Neural cell (in vitro differentiated cells): ENCODE data around the gene APLF. TPM values are rescaled to one million over a fixed set of nuclear protein-coding genes. Genes with fewer than 3 reads are reported as not detected.
A peak's percentile ranks its signal among the peaks of the same experiment; 100 is the strongest.

Experiments
- H2AFZ ChIP-seq: fragments of 200-600, 300-800 bp; sonication (generic), shearing (Covaris generic); 2 replicates; pipeline ENCODE4 v1.6.0; 2014; ENCODE audit warnings: low read depth, mild to moderate bottlenecking, antibody characterized with exemption, low read length, moderate library complexity
- H3F3A ChIP-seq: fragments of 200-600 bp; shearing (Covaris generic); 2 replicates; pipeline ENCODE4 v1.6.1; 2016; ENCODE audit warnings: mild to moderate bottlenecking, moderate library complexity, mixed read lengths, antibody characterized with exemption, low read length; ENCODE audit not compliant: insufficient read depth, poor library complexity, severe bottlenecking
- H3K27ac ChIP-seq: fragments of 200-600, 300-800 bp; sonication (generic), shearing (Covaris generic); 2 replicates; pipeline ENCODE4 v1.5.1; 2014; ENCODE audit warnings: mild to moderate bottlenecking, low read length, moderate library complexity
- H3K27me3 ChIP-seq: fragments of 300-800, 200-600 bp; sonication (generic), shearing (Covaris generic); 2 replicates; pipeline ENCODE4 v1.6.0; 2014; ENCODE audit warnings: mild to moderate bottlenecking, low read depth, low read length, moderate library complexity; ENCODE audit not compliant: insufficient read depth
- H3K36me3 ChIP-seq: fragments of 300-800, 200-600 bp; sonication (generic), shearing (Covaris generic); 2 replicates; pipeline ENCODE4 v1.5.1; 2014; ENCODE audit warnings: mild to moderate bottlenecking, antibody characterized with exemption, low read length, moderate library complexity; ENCODE audit not compliant: insufficient read depth
- H3K4me2 ChIP-seq: fragments of 300-800, 200-600 bp; sonication (generic), shearing (Covaris generic); 2 replicates; pipeline ENCODE4 v1.6.0; 2014; ENCODE audit warnings: mild to moderate bottlenecking, low read length
- H3K4me3 ChIP-seq: fragments of 300-800, 200-600 bp; sonication (generic), shearing (Covaris generic); 2 replicates; pipeline ENCODE4 v1.5.1; 2014; ENCODE audit warnings: mild to moderate bottlenecking, low read length, moderate library complexity
- H3K79me2 ChIP-seq: fragments of 200-600 bp; shearing (Covaris generic); replicated peaks from 2 replicates; pipeline ENCODE4 v1.6.0; 2014; ENCODE audit warnings: mild to moderate bottlenecking, low read length, moderate library complexity; ENCODE audit not compliant: insufficient read depth
- H3K9ac ChIP-seq: fragments of 300-800, 200-600 bp; sonication (generic), shearing (Covaris generic); 2 replicates; pipeline ENCODE4 v1.6.1; 2016; ENCODE audit warnings: mild to moderate bottlenecking, low read length, mixed read lengths
- H3K9me2 ChIP-seq: fragments of 200-600 bp; shearing (Covaris generic); 2 replicates; pipeline ENCODE4 v1.6.1; 2016; ENCODE audit warnings: mild to moderate bottlenecking, low read length, mixed read lengths; ENCODE audit not compliant: insufficient read depth
- H3K9me3 ChIP-seq: fragments of 200-600, 300-800 bp; sonication (generic), shearing (Covaris generic); 2 replicates; pipeline ENCODE4 v1.6.1; 2016; ENCODE audit warnings: mild to moderate bottlenecking, mixed run types, low read length, moderate library complexity, mixed read lengths
- H4K20me1 ChIP-seq: fragments of 200-600 bp; shearing (Covaris generic); 2 replicates; pipeline ENCODE4 v1.6.1; 2016; ENCODE audit warnings: mild to moderate bottlenecking, mixed run types; ENCODE audit not compliant: insufficient read depth
- EP300 ChIP-seq: fragments of 450-650 bp; conservative IDR thresholded peaks from 2 replicates; pipeline ENCODE4 v1.6.1; 2014; ENCODE audit warnings: antibody characterized with exemption, mild to moderate bottlenecking, moderate library complexity; ENCODE audit not compliant: poor library complexity, severe bottlenecking
- EZH2 ChIP-seq: fragments of 200-600, 300-800 bp; shearing (Covaris generic), sonication (generic); IDR thresholded peaks from 2 replicates; pipeline ENCODE4 v1.6.1; 2014; ENCODE audit warnings: antibody characterized with exemption, low read length, borderline replicate concordance, mild to moderate bottlenecking; ENCODE audit not compliant: insufficient read depth, poor library complexity, severe bottlenecking
- MXI1 ChIP-seq: fragments of 450-650 bp; conservative IDR thresholded peaks from 2 replicates; pipeline ENCODE4 v1.6.1; 2014; ENCODE audit warnings: antibody characterized with exemption, mild to moderate bottlenecking; ENCODE audit not compliant: poor library complexity, severe bottlenecking
- POLR2AphosphoS5 ChIP-seq: IDR thresholded peaks from 2 replicates; pipeline ENCODE4 v1.6.1; 2012
- RAD21 ChIP-seq: fragments of 450-650 bp; conservative IDR thresholded peaks from 2 replicates; pipeline ENCODE4 v1.6.1; 2014; ENCODE audit warnings: antibody characterized with exemption, mild to moderate bottlenecking, moderate library complexity
- SMC3 ChIP-seq: fragments of 450-650 bp; conservative IDR thresholded peaks from 2 replicates; pipeline ENCODE4 v1.6.1; 2014; ENCODE audit warnings: antibody characterized with exemption, mild to moderate bottlenecking, moderate library complexity; ENCODE audit not compliant: poor library complexity
- TAF1 ChIP-seq: IDR thresholded peaks from 2 replicates; pipeline ENCODE4 v1.6.1; 2012; ENCODE audit warnings: low read depth
- polyA plus RNA-seq: library from polyadenylated mRNA; depleted of rRNA; stranded (reverse); fragments of >200 nt; gene quantifications from 2 replicates; pipeline ENCODE4 v1.2.3, GENCODE V29; 2014
- TF ChIP-seq, protein P1 (sequence below): fragments of 450-650 bp; IDR thresholded peaks from 2 replicates; pipeline ENCODE4 v1.5.1; 2014; ENCODE audit warnings: antibody characterized with exemption, mild to moderate bottlenecking, moderate library complexity; ENCODE audit not compliant: poor library complexity, severe bottlenecking
- TF ChIP-seq, protein P2 (sequence below): IDR thresholded peaks from 2 replicates; pipeline ENCODE4 v1.6.1; 2012; ENCODE audit warnings: borderline replicate concordance

APLF gene
- polyA plus RNA-seq, 1 donor from 2014 or later, result 0.45 TPM

DNA sequence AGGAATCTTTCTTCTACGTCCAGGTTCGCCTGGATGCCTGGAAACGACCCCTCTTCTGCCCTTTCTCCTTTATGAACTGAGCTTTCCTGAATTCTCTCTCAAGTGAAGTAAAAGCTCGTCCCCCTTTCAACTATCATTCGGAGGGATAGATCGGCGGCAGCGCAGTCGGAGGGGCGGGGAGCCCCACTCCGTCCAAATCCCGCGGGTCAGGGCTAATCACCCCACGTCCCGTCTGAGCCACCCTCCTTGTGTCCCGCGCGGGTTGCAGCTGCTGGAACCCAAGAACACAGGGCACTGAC, 658 bp upstream of the APLF start:
- Histone ChIP-seq H3K79me2 (no peaks in the 10 kb centered on the region), H3K27me3 (no peaks in the 10 kb centered on the region), H2AFZ (peak overlapping the region; percentile 100), H3F3A (no peaks in the 10 kb centered on the region), H3K36me3 (no peaks in the 10 kb centered on the region), H3K4me3 (peak overlapping the region; percentile 93), H3K4me2 (peak overlapping the region; percentile 93), H4K20me1 (no peaks in the 10 kb centered on the region), H3K9ac (peak overlapping the region; percentile 77), H3K9me3 (no peaks in the 10 kb centered on the region), H3K9me2 (no peaks in the 10 kb centered on the region), H3K27ac (peak overlapping the region; percentile 56)
- no peak for TF ChIP-seq EP300
- TF ChIP-seq, protein P1, sequence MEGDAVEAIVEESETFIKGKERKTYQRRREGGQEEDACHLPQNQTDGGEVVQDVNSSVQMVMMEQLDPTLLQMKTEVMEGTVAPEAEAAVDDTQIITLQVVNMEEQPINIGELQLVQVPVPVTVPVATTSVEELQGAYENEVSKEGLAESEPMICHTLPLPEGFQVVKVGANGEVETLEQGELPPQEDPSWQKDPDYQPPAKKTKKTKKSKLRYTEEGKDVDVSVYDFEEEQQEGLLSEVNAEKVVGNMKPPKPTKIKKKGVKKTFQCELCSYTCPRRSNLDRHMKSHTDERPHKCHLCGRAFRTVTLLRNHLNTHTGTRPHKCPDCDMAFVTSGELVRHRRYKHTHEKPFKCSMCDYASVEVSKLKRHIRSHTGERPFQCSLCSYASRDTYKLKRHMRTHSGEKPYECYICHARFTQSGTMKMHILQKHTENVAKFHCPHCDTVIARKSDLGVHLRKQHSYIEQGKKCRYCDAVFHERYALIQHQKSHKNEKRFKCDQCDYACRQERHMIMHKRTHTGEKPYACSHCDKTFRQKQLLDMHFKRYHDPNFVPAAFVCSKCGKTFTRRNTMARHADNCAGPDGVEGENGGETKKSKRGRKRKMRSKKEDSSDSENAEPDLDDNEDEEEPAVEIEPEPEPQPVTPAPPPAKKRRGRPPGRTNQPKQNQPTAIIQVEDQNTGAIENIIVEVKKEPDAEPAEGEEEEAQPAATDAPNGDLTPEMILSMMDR, result no peak
- TF ChIP-seq SMC3, result no peak
- no peak for TF ChIP-seq TAF1
- TF ChIP-seq, protein P2, sequence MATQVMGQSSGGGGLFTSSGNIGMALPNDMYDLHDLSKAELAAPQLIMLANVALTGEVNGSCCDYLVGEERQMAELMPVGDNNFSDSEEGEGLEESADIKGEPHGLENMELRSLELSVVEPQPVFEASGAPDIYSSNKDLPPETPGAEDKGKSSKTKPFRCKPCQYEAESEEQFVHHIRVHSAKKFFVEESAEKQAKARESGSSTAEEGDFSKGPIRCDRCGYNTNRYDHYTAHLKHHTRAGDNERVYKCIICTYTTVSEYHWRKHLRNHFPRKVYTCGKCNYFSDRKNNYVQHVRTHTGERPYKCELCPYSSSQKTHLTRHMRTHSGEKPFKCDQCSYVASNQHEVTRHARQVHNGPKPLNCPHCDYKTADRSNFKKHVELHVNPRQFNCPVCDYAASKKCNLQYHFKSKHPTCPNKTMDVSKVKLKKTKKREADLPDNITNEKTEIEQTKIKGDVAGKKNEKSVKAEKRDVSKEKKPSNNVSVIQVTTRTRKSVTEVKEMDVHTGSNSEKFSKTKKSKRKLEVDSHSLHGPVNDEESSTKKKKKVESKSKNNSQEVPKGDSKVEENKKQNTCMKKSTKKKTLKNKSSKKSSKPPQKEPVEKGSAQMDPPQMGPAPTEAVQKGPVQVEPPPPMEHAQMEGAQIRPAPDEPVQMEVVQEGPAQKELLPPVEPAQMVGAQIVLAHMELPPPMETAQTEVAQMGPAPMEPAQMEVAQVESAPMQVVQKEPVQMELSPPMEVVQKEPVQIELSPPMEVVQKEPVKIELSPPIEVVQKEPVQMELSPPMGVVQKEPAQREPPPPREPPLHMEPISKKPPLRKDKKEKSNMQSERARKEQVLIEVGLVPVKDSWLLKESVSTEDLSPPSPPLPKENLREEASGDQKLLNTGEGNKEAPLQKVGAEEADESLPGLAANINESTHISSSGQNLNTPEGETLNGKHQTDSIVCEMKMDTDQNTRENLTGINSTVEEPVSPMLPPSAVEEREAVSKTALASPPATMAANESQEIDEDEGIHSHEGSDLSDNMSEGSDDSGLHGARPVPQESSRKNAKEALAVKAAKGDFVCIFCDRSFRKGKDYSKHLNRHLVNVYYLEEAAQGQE, result peak; percentile 57
- TF ChIP-seq EZH2, result no peak
- TF ChIP-seq POLR2AphosphoS5, result no peak
- TF ChIP-seq RAD21, result no peak
- TF ChIP-seq MXI1, result no peak

DNA sequence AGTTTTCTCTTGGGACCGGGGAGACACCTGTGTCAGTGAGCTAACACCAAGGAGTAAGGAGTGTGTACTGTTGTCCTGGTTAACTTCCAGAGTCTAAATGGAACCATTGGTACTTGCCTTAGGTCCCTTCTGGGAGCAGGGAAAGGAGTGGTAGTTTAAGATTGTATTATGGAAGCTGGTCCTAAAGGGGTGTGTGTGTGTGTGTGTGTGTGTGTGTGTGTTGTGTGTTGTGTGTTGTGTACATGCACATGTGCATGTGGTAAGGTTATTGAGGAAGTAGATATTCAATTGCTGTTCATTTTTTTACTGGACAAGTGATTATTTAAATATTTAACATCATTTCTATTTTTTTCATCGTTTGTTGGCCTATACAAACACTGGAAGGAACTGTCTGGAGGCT, 1.4 kb downstream of the APLF start:
- H3F3A ChIP-seq, result no peaks in the 10 kb centered on the region
- H3K36me3 ChIP-seq, result no peaks in the 10 kb centered on the region
- TF ChIP-seq, protein P2, result no peak
- TF ChIP-seq RAD21 (no peak), EP300 (no peak), EZH2 (no peak), POLR2AphosphoS5 (no peak)
- H4K20me1 ChIP-seq, result no peaks in the 10 kb centered on the region
- no peak overlapping the region for H3K4me2 ChIP-seq
- no peaks in the 10 kb centered on the region for H3K9me3 ChIP-seq
- H3K9ac ChIP-seq, result no peak overlapping the region
- no peaks in the 10 kb centered on the region for H3K9me2 ChIP-seq
- H2AFZ ChIP-seq, result no peak overlapping the region
- no peak overlapping the region for H3K27ac ChIP-seq
- no peaks in the 10 kb centered on the region for H3K27me3 ChIP-seq
- H3K79me2 ChIP-seq, result no peaks in the 10 kb centered on the region
- no peak overlapping the region for H3K4me3 ChIP-seq
